Upper lobe of left lung (tissue), 6 donors: ENCODE data around the gene ZNF559. TPM values are rescaled to one million over a fixed set of nuclear protein-coding genes. Genes with fewer than 3 reads are reported as not detected.

Experiments
- ATAC-seq, 2 donors: fragments of 200-7000 bp; cut with Tn5 transposase; one replicate each; pipeline ENCODE4 v1.9.1; 2022; ENCODE audit warnings: mild to moderate bottlenecking in 2 of 2, moderate library complexity in 2 of 2; ENCODE audit not compliant: low FRiP score in 2 of 2
- DNase-seq, 2 donors: peaks; one replicate each; pipeline ENCODE4 v3.0.0-alpha.2; 2019 to 2020
- H3K27ac ChIP-seq, 4 donors: fragments of 200-600 bp; sonication (generic); one replicate each; pipeline ENCODE4 v1.5.1; 2016 to 2019
- H3K27me3 ChIP-seq, 4 donors: fragments of 200-600 bp; sonication (generic); one replicate each; pipeline ENCODE4 v1.5.1; 2017 to 2019
- H3K36me3 ChIP-seq, 4 donors: fragments of 200-600 bp; sonication (generic); one replicate each; pipeline ENCODE4 v1.5.1; 2016 to 2019
- H3K4me1 ChIP-seq, 4 donors: fragments of 200-600 bp; sonication (generic); one replicate each; pipeline ENCODE4 v1.5.1; 2018 to 2019
- H3K4me3 ChIP-seq, 4 donors: fragments of 200-600 bp; sonication (generic); one replicate each; pipeline ENCODE4 v1.5.1; 2017 to 2019; ENCODE audit warnings: mild to moderate bottlenecking in 2 of 4, moderate library complexity in 1 of 4
- H3K9me3 ChIP-seq, 4 donors: fragments of 200-600 bp; sonication (generic); one replicate each; pipeline ENCODE4 v1.5.1; 2018 to 2019
- EP300 ChIP-seq, 4 donors: sonication (generic); formaldehyde crosslinking; IDR thresholded peaks; one replicate each; pipeline ENCODE4 v1.5.1; 2017; ENCODE audit warnings: antibody characterized with exemption in 4 of 4, control low read depth in 2 of 4
- POLR2A ChIP-seq, 4 donors: fragments of 450-650 bp; IDR thresholded peaks; one replicate each; pipeline ENCODE4 v1.5.1; 2016 to 2017; ENCODE audit warnings: antibody characterized with exemption in 4 of 4, mild to moderate bottlenecking in 2 of 4
- POLR2AphosphoS5 ChIP-seq, 2 donors: sonication (generic); formaldehyde crosslinking; IDR thresholded peaks; one replicate each; pipeline ENCODE4 v1.5.1; 2017; ENCODE audit warnings: antibody characterized with exemption in 2 of 2
- WGBS, 2 donors: methylation state at CpG; one replicate each; pipeline ENCODE4 v1.1.5; 2017 to 2018; 5-methylcytosine and 5-hydroxymethylcytosine counted together
- total RNA-seq, 6 donors: library from RNA; depleted of rRNA in 4 of 6; stranded (reverse); fragments of >200 nt in 4 of 6; gene quantifications; one replicate each; pipeline versions ENCODE4 v1.1.0 to v1.2.1, GENCODE V29; 2016 to 2021
- TF ChIP-seq, protein P1 (sequence below), 6 experiments: fragments of 450-650 bp in 4 of 6; fragments of 200-600 bp in 2 of 6; sonication (generic) in 2 of 6; IDR thresholded peaks; one replicate each; pipeline ENCODE4 v1.5.1; 2016 to 2019; ENCODE audit warnings: antibody characterized with exemption in 6 of 6
- donor health status: DM: no; HTN: no; CAD: no; lungs with moderate emphysema.
- donor health status: DM: no; HTN: yes; CAD: no; lungs with severe emphysema.

Gene ZNF559
- total RNA-seq, 6 donors from 2014 or later: 9.6 to 26.2 (median 15.6) TPM

DNA sequence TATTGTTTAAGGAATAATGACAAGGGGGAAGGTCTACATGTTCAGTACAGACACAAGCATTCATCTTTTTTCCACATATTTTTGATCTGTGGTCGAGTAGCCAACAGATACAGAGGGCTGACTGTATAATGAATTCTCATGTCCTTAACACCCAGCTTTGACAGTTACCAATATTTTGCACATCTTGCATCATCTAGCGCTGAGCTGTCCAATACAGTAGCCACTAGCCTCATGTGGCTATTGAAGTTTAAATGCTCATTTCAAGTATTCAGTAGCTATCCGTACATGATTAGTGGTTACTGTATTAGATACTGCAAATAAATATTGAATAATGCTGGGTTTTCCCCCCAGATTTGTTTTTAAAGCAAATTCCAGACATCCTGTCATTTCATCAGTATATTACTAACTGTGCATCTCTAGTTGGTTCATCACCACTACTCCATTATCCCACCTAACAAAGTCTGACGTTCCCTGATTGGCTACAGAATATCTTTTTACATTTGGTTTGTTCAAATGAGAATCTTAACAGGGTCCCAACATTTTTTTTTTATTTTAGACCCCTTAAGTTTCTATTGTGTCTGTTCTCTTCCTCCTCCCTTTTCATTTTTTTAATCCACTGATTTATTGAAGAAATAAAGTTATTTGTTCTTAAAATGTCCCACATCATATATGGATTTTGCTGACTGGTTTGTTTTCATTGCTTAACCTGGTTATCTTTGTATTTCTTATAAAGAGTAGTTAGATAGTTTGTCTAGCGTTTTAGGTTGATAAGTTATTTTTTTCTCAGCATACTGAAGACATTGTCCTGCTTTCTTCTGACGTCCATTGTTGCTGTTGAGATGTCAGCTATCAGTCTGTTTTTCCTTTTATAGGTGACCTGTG is 47.0 kb downstream of the ZNF559 start:
- whole genome bisulfite sequencing, 2 donors: 91 to 94% methylated on average over 6 of the region's 6 CpGs
- H3K4me1 ChIP-seq: no peaks in the 10 kb centered on the region
- peaks cover 64 to 90% (median 79%) of the 10 kb centered on the region in 4 donors for H3K9me3 ChIP-seq
- TF ChIP-seq POLR2AphosphoS5 (IDR thresholded peaks at IDR 0.05): no peak
- no peak for TF ChIP-seq POLR2A (IDR thresholded peaks at IDR 0.05)
- DNase-seq (no peak), ATAC-seq (no peak)
- no peak overlapping the region for H3K27ac ChIP-seq
- no peaks in the 10 kb centered on the region for H3K27me3 ChIP-seq
- H3K4me3 ChIP-seq: no peak overlapping the region
- peaks cover 0 to 11% (median 4%) of the 10 kb centered on the region in 4 donors for H3K36me3 ChIP-seq

DNA sequence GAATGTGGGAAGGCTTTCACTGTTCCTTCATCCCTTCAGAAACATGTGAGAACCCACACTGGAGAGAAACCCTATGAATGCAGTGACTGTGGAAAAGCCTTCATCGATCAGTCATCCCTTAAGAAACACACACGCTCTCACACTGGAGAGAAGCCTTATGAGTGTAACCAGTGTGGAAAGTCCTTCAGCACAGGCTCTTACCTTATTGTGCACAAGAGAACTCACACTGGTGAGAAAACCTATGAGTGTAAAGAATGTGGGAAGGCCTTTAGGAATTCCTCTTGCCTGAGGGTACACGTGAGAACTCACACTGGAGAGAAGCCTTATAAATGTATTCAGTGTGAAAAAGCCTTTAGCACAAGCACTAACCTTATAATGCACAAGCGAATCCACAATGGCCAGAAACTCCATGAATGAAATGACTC is 57.4 kb downstream of the ZNF559 start:
- H3K4me3 ChIP-seq: no peak overlapping the region
- no peaks in the 10 kb centered on the region for H3K27me3 ChIP-seq
- H3K9me3 ChIP-seq: peaks cover 88 to 100% (median 98%) of the 10 kb centered on the region in 4 donors
- H3K36me3 ChIP-seq: peaks cover 15 to 95% (median 75%) of the 10 kb centered on the region in 4 donors
- no peak for ATAC-seq
- whole genome bisulfite sequencing, 2 donors: 69 to 89% methylated on average over 4 of the region's 4 CpGs
- no peak overlapping the region for H3K27ac ChIP-seq
- TF ChIP-seq EP300 (IDR thresholded peaks at IDR 0.05) (no peak), POLR2A (IDR thresholded peaks at IDR 0.05) (no peak), POLR2AphosphoS5 (IDR thresholded peaks at IDR 0.05) (no peak)
- TF ChIP-seq, protein P1, sequence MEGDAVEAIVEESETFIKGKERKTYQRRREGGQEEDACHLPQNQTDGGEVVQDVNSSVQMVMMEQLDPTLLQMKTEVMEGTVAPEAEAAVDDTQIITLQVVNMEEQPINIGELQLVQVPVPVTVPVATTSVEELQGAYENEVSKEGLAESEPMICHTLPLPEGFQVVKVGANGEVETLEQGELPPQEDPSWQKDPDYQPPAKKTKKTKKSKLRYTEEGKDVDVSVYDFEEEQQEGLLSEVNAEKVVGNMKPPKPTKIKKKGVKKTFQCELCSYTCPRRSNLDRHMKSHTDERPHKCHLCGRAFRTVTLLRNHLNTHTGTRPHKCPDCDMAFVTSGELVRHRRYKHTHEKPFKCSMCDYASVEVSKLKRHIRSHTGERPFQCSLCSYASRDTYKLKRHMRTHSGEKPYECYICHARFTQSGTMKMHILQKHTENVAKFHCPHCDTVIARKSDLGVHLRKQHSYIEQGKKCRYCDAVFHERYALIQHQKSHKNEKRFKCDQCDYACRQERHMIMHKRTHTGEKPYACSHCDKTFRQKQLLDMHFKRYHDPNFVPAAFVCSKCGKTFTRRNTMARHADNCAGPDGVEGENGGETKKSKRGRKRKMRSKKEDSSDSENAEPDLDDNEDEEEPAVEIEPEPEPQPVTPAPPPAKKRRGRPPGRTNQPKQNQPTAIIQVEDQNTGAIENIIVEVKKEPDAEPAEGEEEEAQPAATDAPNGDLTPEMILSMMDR (IDR thresholded peaks at IDR 0.05): no peak
- DNase-seq: no peak
- no peaks in the 10 kb centered on the region for H3K4me1 ChIP-seq

Other genes starting within 250 kb of the ZNF559 start
- gene OR1M1, start 237.1 kb upstream of the ZNF559 start, total RNA-seq: not detected
- not detected for gene OR7G2, start 216.7 kb upstream of the ZNF559 start, total RNA-seq
- not detected for gene OR7G1, start 208.4 kb upstream of the ZNF559 start, total RNA-seq
- not detected for gene OR7G3, start 197.2 kb upstream of the ZNF559 start, total RNA-seq
- 10 to 100 TPM; 15.9 to 39.8 (median 25.0) TPM for gene ZNF317, start 183.8 kb upstream of the ZNF559 start, total RNA-seq
- gene OR7D2, start 145.2 kb upstream of the ZNF559 start, total RNA-seq: under 1 TPM in 2 of 6 donors, not detected in 4; 0.33 to 0.57 TPM
- gene OR7D4, start 104.6 kb upstream of the ZNF559 start, total RNA-seq: not detected
- gene OR7E24, start 73.2 kb upstream of the ZNF559 start, total RNA-seq: not detected
- 10 to 100 TPM in 4 of 6 donors, 1 to 10 TPM in 2; 6.8 to 20.2 (median 15.9) TPM for gene ZNF699, start 14.3 kb upstream of the ZNF559 start, total RNA-seq
- 10 to 100 TPM in 1 of 6 donors, 1 to 10 TPM in 5; 1.1 to 19.9 (median 1.4) TPM for gene ZNF177, start 38.8 kb downstream of the ZNF559 start, total RNA-seq
- 10 to 100 TPM; 19.2 to 49.2 (median 25.6) TPM for gene ZNF266, start 111.4 kb downstream of the ZNF559 start, total RNA-seq
- gene ZNF560, start 174.4 kb downstream of the ZNF559 start, total RNA-seq: not detected
- gene ZNF426, start 214.5 kb downstream of the ZNF559 start, total RNA-seq: 10 to 100 TPM; 10.4 to 29.3 (median 12.1) TPM